HG03558 (cell line): ENCODE data around the gene SELENOK.

Experiments
- ATAC-seq: cut with Tn5 transposase; IDR thresholded peaks from one replicate; pipeline ENCODE4 v1.9.1; 2021; ENCODE audit warnings: moderate number of reproducible peaks; ENCODE audit not compliant: unreplicated experiment; ENCODE audit errors: extremely low read depth

Gene SELENOK

DNA sequence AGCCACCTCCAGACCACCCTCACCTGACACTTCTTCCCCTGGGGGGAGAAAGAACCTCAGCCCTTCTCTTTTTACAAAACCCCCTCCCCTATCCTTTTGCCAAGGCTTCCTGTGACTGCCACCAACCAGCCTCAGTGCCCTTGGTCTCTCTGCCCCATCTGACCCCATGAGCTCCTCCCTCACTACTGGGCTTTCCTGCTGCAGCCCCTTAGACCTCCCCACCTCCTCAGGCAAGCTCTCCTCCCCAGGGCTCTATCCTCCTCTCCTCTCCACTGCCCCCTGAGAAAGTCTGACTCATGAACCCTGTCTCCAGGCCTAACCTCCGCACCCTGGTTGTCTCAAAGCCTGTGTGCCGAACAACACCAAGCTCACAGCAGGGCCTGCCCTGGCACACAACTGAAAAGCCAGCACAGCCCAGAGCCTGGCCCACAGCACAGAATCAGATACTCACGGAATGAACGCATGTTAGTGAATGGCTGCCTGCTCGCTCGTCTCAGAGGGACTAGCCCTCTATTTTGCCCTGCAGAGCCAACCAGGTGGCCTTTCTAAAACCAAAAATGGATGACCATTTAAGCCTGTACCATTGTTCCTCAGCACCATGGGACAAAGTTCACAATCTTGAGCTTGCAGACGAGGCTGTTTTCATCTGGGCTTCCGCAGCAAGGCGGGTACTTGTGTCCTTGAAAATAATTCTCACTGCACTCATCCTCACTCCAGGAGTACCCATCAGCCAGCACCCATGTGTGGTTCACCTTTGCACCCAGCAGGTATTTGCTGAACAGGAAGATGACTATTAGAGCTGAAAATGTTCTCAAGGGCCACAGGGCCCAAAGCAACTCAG is 47.2 kb downstream of the SELENOK start:
- ATAC-seq, result no peak

DNA sequence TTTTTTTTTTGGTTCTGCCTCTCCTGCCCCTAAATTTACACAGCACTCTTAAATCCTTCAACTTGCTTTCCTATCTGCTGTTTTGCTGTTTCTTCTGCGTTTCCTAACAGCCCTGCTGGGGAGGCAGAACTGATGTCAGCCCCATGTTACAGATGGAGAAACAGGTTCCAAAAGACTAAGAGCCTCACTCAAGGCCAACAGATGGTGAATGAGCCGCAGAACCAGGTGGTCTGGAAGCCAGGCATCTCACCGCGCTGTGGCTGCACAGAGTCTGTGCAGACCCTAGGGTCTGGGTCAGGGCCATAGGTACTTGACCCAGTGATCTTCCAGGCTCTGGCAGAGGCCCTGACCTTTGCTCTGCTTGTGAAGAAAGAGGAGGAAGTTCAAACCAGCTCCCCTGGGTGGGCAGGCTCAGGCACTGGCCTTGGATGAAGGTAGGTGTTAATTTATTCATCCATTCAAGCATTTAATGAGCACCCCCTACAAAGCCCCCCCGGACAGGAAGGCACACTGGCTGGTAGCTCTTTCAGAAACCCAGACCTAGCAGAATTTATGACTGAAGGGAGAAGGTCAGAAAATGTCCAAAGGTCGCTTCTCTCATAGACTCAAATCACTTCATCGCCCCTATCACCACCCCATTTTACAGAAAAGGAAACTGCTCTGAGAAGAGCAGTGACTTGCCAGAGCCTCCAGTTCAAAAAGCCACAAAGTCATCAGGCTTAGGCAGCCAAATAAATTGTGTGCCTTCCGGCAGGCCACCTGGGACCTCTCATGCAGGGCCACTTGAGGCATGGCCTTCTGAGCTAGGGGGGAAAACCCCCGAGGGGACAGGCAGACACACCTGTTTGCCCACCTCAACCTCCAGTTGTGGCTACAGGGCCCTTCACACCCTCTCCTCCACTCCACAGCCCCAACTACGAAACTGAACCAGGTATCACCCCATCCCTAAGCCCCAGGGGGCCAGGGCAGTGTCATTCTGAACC is 48.2 kb downstream of the SELENOK start:
- no peak for ATAC-seq

DNA sequence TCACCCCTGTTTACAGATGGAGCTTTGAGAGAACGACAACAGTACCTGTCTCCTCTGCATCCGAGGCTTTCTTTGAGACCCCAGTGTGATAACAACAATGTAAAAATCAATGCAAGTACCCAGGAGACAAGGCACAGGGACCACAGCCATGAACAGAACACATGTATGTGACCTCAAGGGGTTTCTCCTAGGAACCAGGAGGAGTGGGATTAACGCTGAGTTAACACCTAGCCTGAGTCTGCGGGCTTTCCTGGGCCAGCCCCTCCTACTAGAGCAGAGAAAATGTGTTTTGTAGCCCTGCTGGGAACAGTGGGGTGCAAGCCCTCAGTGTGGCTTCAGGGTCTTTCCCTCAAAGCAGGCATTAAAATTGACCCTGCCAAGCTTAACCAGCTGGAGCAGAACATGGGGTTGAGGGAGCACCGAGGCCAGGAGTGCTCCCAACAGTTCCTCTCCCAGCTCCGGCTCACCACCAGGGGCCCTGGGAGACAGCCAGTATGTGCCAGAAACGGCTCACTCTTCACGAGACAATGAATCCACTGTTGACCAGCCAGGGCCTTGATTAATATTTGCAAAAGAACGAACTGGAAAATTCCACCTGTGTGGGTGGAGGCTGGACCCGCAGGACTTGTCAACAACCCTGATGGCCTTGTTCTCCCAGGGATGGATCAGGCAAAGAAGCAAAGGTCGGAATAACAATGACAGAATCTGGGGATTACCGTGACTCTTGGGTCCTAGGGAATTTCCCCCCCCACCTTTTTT is 49.0 kb downstream of the SELENOK start:
- ATAC-seq, result no peak

DNA sequence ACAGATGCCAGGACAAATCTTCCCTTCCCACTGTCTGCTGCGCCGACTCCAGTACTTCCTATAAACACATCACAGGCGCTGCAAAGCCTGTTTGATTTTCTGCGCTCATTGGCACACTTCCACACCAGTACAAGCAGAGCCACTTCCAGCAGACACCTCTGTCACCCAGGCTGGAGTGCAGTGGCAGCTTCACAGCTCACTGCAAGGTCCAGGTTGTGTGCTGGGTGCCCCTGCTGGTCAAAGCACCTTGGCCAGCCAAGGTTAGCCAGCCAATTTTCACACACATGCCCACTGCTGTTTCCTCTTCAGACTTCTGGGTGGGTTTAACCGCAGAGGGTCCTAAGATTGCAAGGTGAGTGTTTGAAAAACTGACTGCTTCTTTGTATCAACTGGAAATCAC is 50.4 kb downstream of the SELENOK start:
- ATAC-seq, result no peak

DNA sequence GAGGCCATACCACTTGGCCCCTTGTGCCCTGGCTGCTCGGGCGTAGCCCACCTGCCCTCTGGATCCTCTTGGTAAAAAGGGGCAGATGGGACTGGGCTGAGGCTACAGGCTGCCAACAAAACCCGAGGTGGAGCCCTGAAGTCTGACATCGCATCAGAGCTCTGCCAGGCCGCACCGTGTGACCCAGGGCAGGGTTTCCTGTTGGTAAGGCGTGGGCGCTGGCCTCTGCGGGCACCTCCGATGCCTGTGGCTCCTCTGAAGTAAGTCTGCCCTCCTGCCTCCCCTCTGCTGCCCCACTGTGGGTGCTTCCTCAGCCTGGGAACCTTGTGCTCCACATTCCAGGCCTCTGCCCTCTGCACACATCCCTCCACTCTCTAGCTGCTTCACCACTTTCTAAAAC is 54.3 kb downstream of the SELENOK start:
- ATAC-seq, result no peak

DNA sequence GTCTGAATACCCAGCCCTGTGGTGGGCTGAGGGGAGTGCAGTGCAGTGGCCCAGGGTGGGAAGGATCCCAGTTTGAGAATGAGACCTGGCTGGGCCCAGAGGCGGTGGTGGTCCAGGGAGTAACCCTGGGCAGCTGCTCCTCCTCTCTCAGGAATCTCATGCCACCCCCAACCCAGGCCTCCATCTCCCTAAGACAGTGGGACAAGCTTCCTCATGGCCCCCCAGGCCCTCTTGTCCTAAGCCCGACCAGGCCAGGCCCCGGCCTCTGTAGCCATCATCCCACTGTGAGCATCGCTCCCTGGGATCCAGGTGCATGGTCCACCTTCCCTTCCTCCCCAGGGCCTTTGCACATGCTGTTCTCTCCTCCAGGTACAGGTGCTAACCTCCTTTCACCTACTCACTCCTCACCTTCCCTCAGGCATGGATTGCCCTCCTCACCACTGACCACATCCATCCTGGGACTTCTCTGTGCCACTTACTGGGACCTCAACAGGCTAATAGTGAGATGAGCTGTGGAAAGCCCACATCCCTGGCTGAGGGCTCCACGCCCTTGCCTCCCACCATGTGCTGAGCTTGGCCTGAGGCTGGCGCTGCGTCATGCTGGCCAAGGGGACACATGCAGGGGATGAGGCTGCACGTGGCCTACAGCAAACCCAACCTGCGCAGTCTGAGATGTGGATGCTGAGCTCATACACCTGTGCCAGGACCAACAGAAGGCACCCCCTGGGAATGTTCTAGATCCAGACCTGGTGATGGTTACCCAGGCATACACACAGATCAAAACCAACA is 55.4 kb downstream of the SELENOK start:
- ATAC-seq, result no peak

DNA sequence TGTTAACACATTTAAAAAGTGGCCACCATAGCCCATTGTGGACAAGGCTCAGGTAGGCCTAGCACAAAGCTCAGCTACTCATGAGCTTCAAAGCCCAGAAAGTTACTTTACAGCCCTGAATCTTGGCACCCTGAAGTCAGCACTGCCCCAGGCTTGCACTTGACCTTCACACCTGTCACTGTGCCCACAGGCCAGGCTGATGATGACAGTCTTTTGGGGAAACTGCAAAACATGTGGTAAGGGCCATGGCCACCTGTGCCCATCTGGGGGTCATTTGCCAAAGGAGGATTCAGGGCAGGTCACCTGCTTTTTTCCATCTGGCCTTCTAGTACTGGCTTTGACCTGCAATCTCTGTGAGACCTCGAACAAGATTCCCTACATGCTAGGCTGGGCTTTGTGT is 56.4 kb downstream of the SELENOK start:
- no peak for ATAC-seq

DNA sequence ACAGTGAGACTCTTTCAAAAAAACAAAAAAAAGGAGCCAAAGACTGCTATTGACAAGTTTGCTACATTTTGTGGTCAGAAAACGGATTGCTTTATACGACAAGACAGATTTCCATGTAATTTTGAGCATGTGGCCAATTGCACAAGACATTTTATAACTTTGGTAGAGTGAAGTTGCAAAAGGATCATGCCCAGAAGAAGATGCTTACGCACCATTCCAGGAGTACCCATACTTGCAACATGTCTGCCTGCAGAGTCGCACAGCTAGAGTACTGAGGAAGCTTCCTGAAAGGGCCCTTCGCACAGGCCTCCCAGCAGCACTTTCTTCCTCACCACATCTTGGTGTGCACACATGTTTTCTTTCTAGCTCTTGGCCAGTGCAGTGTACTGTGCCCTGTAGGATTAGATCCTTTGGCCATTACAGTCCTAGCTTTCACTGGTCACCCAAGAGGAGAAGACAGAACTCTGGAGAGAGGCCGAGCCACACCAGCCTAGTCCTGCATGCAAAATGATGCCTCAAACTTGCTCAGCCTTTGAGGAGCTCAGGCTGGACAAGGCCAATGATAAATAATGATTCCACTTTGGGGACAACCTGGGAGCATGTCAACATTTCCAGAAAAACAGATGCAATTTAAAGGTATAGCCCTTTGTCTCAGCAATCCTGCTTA is 57.1 kb downstream of the SELENOK start:
- no peak for ATAC-seq
